Mononuclear cell (primary cell): ENCODE results near the gene MAP4K2. TPM values are rescaled to one million over a fixed set of nuclear protein-coding genes. Genes with fewer than 3 reads are reported as not detected.

Experiments used
- H3K27me3 ChIP-seq: 2 replicates; pipeline ENCODE4 v1.6.0; 2011; ENCODE audit warnings: low read length, control low read depth; ENCODE audit not compliant: insufficient read depth
- H3K4me1 ChIP-seq: 2 replicates; pipeline ENCODE4 v1.5.1; 2011; ENCODE audit warnings: mild to moderate bottlenecking, low read length, control low read depth; ENCODE audit not compliant: insufficient read depth
- H3K4me3 ChIP-seq: 2 replicates; pipeline ENCODE4 v1.5.1; 2011; ENCODE audit warnings: mild to moderate bottlenecking, low read length, moderate library complexity
- H3K9me3 ChIP-seq: 2 replicates; pipeline ENCODE4 v1.5.1; 2011; ENCODE audit warnings: low read depth, mild to moderate bottlenecking, control low read depth, low read length
- total RNA-seq: library from RNA; depleted of rRNA; stranded (reverse); fragments of >200 nt; gene quantifications from one replicate; pipeline ENCODE4 v1.2.3, GENCODE V29; 2012

MAP4K2 gene
- total RNA-seq, 1 donor: 41.6 TPM

GRCh38 chr11:64793271-64794160, 9.5 kb downstream of the MAP4K2 start:
- H3K4me3 ChIP-seq: no peak overlapping the region
- no peaks in the 10 kb centered on the region for H3K9me3 ChIP-seq
- H3K4me1 ChIP-seq: no peaks in the 10 kb centered on the region
- H3K27me3 ChIP-seq: no peaks in the 10 kb centered on the region

DNA sequence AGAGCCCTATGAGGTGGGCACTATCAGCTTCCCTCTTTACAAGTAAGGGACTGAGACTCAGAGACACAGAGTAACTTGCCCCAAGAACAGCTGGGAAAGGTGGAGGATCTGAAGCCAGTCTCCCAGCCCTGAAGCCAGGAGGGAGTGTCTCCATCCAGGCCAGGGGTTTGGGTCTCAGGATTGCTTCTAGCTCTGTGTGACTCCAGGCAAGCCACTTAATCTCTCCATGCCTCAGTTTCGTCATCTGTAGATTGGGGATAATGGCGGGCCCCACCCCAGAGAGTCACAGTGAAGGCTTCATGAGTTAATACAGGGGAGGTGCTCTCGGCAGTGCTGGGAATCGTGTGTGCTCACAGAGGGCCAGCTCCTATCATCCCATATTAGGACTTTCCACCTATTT, 10.5 kb downstream of the MAP4K2 start:
- Histone ChIP-seq H3K4me3 (no peak overlapping the region), H3K4me1 (peaks cover 4% of the 10 kb centered on the region), H3K9me3 (no peaks in the 10 kb centered on the region), H3K27me3 (no peaks in the 10 kb centered on the region)

GRCh38 chr11:64791781-64792291, 11.2 kb downstream of the MAP4K2 start:
- Histone ChIP-seq H3K4me3 (no peak overlapping the region), H3K27me3 (no peaks in the 10 kb centered on the region), H3K4me1 (peaks cover 4% of the 10 kb centered on the region), H3K9me3 (no peaks in the 10 kb centered on the region)

DNA sequence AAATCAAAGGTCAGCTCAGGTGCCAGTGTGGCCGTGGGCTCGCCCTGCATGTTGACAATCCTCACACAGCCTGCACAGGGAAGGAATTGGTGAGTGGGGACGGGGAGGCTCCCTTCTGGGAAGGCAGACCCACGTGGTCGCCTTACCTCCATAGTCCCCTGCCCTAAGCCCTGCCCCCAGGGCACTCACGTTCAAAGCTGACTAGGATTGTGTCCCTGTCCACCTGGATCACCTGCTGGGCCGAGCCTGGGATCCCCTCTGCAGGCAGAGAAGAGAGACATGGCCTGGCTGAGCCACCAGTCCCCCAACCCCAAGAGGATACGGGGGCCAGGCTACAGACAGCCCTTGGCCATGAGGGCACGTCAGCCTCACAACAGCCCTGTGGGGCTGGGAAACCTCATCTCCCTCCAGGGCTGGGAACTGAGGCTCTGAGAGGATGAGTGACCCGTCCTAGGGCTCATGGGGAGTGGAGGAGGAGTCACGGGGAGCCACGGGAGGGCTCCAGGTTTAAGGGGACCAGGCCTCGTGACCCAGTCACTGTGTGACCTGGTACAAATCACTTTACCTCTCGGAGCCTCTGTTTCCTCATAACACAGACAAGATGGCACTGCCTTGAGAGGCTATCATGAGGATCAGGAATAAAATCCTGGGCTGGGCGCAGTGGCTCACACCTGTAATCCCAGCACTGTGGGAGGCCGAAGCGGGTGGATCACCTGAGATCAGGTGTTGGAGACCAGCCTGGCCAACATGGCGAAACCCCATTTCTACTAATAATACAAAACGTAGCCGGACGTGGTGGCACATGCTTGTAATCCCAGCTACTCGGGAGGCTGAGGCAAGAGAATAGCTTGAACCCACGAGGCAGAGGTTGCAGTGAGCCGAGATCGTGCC, 12.6 kb downstream of the MAP4K2 start:
- Histone ChIP-seq H3K4me1 (peaks cover 4% of the 10 kb centered on the region), H3K27me3 (no peaks in the 10 kb centered on the region), H3K9me3 (no peaks in the 10 kb centered on the region), H3K4me3 (no peak overlapping the region)

DNA sequence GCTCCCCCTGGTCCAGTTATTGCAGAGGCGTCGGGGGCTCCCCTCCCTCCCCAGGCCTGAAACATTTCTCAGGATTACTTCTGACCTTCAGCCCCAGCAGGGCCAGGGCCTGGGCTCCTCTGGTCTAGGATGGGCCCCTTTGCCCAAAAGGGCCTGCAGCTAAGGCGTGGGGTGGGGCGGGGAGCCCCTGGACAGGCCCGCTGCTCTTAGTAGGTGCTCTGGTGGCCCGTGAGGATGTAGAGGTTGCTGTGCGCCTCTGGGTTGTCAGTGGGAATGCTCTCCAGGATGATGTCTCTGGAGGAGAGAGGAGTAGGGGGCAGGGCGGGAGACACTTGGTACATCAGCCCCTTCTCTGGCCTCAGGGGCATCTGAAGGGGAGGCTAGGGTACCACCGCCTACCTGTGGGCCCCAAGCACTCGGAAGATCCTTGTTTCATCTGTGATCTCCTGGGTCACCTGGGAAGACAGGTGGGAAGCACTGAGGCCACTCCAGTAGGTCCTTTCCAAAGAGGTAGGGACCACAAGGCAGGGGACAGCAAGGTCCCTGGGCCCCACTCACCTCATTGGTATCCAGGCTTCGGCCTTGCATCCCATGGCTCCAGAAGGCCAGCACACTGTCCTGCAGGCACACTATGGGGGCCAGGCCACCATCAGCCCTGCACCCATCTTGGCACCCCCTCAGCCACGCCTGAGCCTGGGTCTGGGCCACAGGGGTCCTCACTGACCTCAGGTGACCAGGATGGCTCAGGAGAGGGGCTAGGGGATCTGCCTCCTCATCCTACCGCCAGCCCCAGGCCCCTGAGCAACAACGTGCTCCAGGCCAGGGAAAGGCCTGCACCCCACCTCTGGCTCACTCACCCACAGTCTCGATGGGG, 13.4 kb downstream of the MAP4K2 start:
- no peak overlapping the region for H3K4me3 ChIP-seq
- H3K9me3 ChIP-seq: no peaks in the 10 kb centered on the region
- H3K4me1 ChIP-seq: peaks cover 4% of the 10 kb centered on the region
- H3K27me3 ChIP-seq: no peaks in the 10 kb centered on the region

GRCh38 chr11:64788321-64789215, 14.4 kb downstream of the MAP4K2 start:
- no peaks in the 10 kb centered on the region for H3K9me3 ChIP-seq
- no peaks in the 10 kb centered on the region for H3K27me3 ChIP-seq
- H3K4me3 ChIP-seq: no peak overlapping the region
- peaks cover 4% of the 10 kb centered on the region for H3K4me1 ChIP-seq

- Histone ChIP-seq H3K4me3 (no peak overlapping the region), H3K4me1 (peaks cover 4% of the 10 kb centered on the region), H3K9me3 (no peaks in the 10 kb centered on the region), H3K27me3 (no peaks in the 10 kb centered on the region)
These were observed 15.3 kb downstream of the MAP4K2 start for GRCh38 chr11:64787526-64788320.

- Histone ChIP-seq H3K4me1 (peaks cover 4% of the 10 kb centered on the region), H3K4me3 (no peak overlapping the region), H3K9me3 (no peaks in the 10 kb centered on the region), H3K27me3 (no peaks in the 10 kb centered on the region)
These were observed 16.7 kb downstream of the MAP4K2 start for GRCh38 chr11:64786308-64786707.

GRCh38 chr11:64784813-64785581, 18.0 kb downstream of the MAP4K2 start:
- Histone ChIP-seq H3K9me3 (no peaks in the 10 kb centered on the region), H3K27me3 (no peaks in the 10 kb centered on the region), H3K4me1 (peaks cover 13% of the 10 kb centered on the region), H3K4me3 (no peak overlapping the region)

- no peaks in the 10 kb centered on the region for H3K9me3 ChIP-seq
- peaks cover 49% of the 10 kb centered on the region for H3K4me1 ChIP-seq
- no peaks in the 10 kb centered on the region for H3K27me3 ChIP-seq
These were observed 24.3 kb downstream of the MAP4K2 start, which contains the start of gene SF1 for GRCh38 chr11:64778473-64779298. SF1 (minus strand) TSS chr11:64778542; CDS start chr11:64778392, 150 bp downstream.

DNA sequence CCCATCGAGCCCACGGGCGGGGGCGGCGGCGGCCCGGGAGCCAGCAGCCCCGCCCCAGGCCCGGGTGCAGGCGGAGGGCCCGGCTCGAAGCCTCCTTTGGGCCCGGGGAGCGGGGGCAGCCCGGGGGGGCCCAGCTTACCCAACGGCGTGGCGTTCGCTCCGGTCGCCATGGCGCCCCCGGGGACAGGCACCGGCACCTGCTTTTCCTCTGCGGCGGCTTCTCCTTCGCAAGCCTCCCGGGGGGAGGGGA, 24.9 kb downstream of the MAP4K2 start:
- no peaks in the 10 kb centered on the region for H3K9me3 ChIP-seq
- H3K27me3 ChIP-seq: no peaks in the 10 kb centered on the region
- H3K4me3 ChIP-seq: peak overlapping the region; percentile 83
- H3K4me1 ChIP-seq: peaks cover 55% of the 10 kb centered on the region

More at GRCh38 chr11:64778473-64779298, 24.3 kb downstream of the MAP4K2 start, which contains the start of gene SF1:
- peak within 1 kb of the TSS; percentile 91 for H3K4me3 ChIP-seq
